Measurements from ENCODE around the gene FIG4.

DNA sequence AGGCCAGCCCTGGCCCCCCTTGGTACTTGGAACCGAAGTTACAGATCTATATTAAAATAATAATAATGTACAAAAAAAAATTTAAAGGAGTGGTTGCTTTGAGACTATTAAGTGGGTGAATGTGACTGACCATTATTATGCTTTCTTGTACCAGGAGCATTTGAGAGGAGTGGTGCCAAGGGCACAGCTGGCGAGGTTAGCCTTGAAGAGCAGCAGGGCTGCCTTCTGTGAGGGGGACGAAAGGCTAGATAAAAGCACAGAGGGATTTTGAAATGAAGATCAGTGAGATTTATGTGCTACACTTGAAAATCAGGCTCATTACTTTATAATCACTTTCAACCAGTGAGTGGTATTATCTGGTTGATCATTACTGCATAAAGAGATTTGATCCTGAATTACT, 48.6 kb downstream of the FIG4 start:
- TF ChIP-seq EZH2phosphoT487 (IDR thresholded peaks at IDR 0.05; ENCODE audit: insufficient read depth, low read depth) (no peak), EZH2 (IDR thresholded peaks at IDR 0.05; ENCODE audit: insufficient read depth, poor library complexity, severe bottlenecking) (no peak)
